ENCODE measurements around the gene AASS. TPM values are rescaled to one million over a fixed set of nuclear protein-coding genes. Genes with fewer than 3 reads are reported as not detected.

AASS gene
- total RNA-seq, 6 experiments from 2014 or later: 8.1 to 10.2 (median 8.9) TPM

DNA sequence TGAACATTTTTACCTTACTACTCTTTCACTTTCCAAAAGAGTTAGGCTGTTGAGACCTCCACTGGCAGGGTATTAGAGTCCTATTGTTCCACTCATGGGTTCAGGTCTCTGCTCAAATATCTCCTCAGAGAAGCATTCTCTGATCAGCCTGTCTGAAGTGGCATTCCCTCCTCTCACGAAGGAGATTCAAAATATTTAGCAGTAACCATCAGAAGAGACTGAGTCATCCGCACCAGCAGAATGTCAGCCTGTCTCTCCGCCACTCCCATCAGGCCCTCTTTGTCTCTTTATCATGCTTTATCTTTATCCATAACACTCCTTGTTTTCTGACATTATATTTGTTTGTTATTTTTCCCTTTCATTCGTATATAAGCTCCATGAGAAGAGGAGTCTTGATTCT, 79.1 kb downstream of the AASS start:
- Mint-ChIP-seq H3K36me3 (ENCODE audit: low read depth) (no peaks in the 10 kb centered on the region), H3K27me3 (ENCODE audit: insufficient read depth) (no peaks in the 10 kb centered on the region; the same call in 1 of the 2 replicates), H3K27ac (no peak overlapping the region), H3K9me3 (no peaks in the 10 kb centered on the region), H3K4me1 (ENCODE audit: low read depth) (no peaks in the 10 kb centered on the region), H3K4me3 (no peak overlapping the region)
- no peak for TF ChIP-seq CTCF (IDR thresholded peaks at IDR 0.05)
- DNase-seq: no peak

DNA sequence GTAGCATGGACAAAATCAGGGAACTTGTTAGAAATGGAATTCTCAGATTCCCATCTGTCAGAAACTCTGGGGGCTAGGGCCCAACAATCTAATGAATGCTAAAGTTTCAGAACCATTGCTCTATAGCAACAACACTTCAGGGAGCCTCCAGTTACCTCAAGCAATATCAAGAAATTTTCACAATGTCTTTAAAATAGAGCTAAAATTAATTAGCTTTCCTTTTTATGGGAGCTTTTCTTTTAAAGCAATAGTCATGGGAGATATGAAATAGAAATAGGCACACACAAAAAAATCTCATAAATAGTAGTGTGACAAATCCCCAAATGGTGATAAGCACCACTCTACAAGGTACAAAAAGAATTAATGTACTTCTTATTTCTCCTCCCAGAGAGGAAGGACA, 80.9 kb downstream of the AASS start:
- H3K4me1 Mint-ChIP-seq (ENCODE audit: low read depth): no peaks in the 10 kb centered on the region
- no peak for DNase-seq
- no peaks in the 10 kb centered on the region for H3K36me3 Mint-ChIP-seq (ENCODE audit: low read depth)
- H3K9me3 Mint-ChIP-seq: no peaks in the 10 kb centered on the region
- no peak overlapping the region for H3K27ac Mint-ChIP-seq
- no peaks in the 10 kb centered on the region; the same call in 1 of the 2 replicates for H3K27me3 Mint-ChIP-seq (ENCODE audit: insufficient read depth)
- H3K4me3 Mint-ChIP-seq: no peak overlapping the region
- TF ChIP-seq CTCF (IDR thresholded peaks at IDR 0.05): no peak

DNA sequence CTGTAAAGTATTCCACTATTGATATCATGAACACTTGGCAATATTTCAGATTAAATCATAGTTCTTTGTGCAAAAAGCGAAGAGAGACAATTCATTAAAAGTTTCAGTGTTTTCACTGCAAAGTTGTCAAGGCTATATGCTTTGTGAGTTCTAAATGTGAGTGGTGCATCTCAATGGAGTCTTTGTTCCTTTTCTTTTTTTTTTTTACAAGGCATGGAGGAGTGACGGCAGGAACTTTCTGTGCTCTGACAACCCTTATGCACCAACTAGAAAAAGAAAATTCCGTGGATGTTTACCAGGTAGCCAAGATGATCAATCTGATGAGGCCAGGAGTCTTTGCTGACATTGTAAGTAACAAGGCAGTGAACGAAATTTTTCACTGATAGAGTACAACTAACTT, 84.5 kb downstream of the AASS start:
- H3K4me1 Mint-ChIP-seq (ENCODE audit: low read depth): no peaks in the 10 kb centered on the region
- H3K27ac Mint-ChIP-seq: no peak overlapping the region
- H3K4me3 Mint-ChIP-seq: no peak overlapping the region
- no peaks in the 10 kb centered on the region for H3K9me3 Mint-ChIP-seq
- no peak for TF ChIP-seq CTCF (IDR thresholded peaks at IDR 0.05)
- H3K36me3 Mint-ChIP-seq (ENCODE audit: low read depth): no peaks in the 10 kb centered on the region
- no peaks in the 10 kb centered on the region; the same call in 1 of the 2 replicates for H3K27me3 Mint-ChIP-seq (ENCODE audit: insufficient read depth)
- no peak for DNase-seq

DNA sequence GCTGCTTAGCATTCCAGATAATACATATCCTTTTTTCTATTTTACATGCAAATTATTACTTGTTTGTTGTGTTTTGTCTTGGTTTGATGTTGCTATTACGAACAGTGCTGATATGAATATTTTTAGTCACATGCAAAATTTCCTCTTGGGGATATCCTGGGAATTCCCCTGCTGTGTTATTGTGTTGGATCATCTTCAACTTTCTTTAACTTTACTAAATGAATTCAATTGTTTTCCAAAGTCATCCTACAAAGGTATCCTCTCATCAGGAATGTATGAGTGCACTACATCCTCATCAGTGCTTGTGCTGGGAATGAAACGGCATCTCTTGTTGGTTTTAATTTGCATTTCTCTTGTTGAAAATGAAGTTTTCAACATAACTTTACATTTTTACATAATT, 87.1 kb downstream of the AASS start:
- Mint-ChIP-seq H3K9me3 (no peaks in the 10 kb centered on the region), H3K4me3 (no peak overlapping the region), H3K27me3 (ENCODE audit: insufficient read depth) (peaks cover 3% of the 10 kb centered on the region; the same call in 1 of the 2 replicates), H3K27ac (no peak overlapping the region), H3K36me3 (ENCODE audit: low read depth) (no peaks in the 10 kb centered on the region), H3K4me1 (ENCODE audit: low read depth) (no peaks in the 10 kb centered on the region)
- no peak for DNase-seq
- TF ChIP-seq CTCF (IDR thresholded peaks at IDR 0.05): no peak

GRCh38 chr7:122055073-122055472, 89.0 kb downstream of the AASS start:
- DNase-seq: no peak
- H3K4me3 Mint-ChIP-seq: no peak overlapping the region
- no peaks in the 10 kb centered on the region for H3K36me3 Mint-ChIP-seq (ENCODE audit: low read depth)
- H3K27me3 Mint-ChIP-seq (ENCODE audit: insufficient read depth): peaks cover 3% of the 10 kb centered on the region; the same call in 1 of the 2 replicates
- no peak for TF ChIP-seq CTCF (IDR thresholded peaks at IDR 0.05)
- no peaks in the 10 kb centered on the region for H3K9me3 Mint-ChIP-seq
- H3K4me1 Mint-ChIP-seq (ENCODE audit: low read depth): no peaks in the 10 kb centered on the region
- H3K27ac Mint-ChIP-seq: no peak overlapping the region

- Mint-ChIP-seq H3K9me3 (no peaks in the 10 kb centered on the region), H3K36me3 (ENCODE audit: low read depth) (no peaks in the 10 kb centered on the region), H3K4me3 (no peak overlapping the region), H3K27me3 (ENCODE audit: insufficient read depth) (peaks cover 3% of the 10 kb centered on the region; the same call in 1 of the 2 replicates), H3K4me1 (ENCODE audit: low read depth) (no peaks in the 10 kb centered on the region), H3K27ac (no peak overlapping the region)
- no peak for DNase-seq
- no peak for TF ChIP-seq CTCF (IDR thresholded peaks at IDR 0.05)
Measured at GRCh38 chr7:122054393-122054792, 89.7 kb downstream of the AASS start.
